GM19328 (cell line): Measurements from ENCODE around the gene VOPP1.
"Not testable (repeated sequence)": the region's sequence is repeated elsewhere in the genome, so short reads cannot be mapped to it uniquely, and the experiment has no call there.

ENCODE experiments used
- ATAC-seq: cut with Tn5 transposase; IDR thresholded peaks from one replicate; pipeline ENCODE4 v1.9.1; 2021; ENCODE audit warnings: mild to moderate bottlenecking, moderate library complexity; ENCODE audit not compliant: unreplicated experiment

VOPP1 gene, protein sequence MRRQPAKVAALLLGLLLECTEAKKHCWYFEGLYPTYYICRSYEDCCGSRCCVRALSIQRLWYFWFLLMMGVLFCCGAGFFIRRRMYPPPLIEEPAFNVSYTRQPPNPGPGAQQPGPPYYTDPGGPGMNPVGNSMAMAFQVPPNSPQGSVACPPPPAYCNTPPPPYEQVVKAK

DNA sequence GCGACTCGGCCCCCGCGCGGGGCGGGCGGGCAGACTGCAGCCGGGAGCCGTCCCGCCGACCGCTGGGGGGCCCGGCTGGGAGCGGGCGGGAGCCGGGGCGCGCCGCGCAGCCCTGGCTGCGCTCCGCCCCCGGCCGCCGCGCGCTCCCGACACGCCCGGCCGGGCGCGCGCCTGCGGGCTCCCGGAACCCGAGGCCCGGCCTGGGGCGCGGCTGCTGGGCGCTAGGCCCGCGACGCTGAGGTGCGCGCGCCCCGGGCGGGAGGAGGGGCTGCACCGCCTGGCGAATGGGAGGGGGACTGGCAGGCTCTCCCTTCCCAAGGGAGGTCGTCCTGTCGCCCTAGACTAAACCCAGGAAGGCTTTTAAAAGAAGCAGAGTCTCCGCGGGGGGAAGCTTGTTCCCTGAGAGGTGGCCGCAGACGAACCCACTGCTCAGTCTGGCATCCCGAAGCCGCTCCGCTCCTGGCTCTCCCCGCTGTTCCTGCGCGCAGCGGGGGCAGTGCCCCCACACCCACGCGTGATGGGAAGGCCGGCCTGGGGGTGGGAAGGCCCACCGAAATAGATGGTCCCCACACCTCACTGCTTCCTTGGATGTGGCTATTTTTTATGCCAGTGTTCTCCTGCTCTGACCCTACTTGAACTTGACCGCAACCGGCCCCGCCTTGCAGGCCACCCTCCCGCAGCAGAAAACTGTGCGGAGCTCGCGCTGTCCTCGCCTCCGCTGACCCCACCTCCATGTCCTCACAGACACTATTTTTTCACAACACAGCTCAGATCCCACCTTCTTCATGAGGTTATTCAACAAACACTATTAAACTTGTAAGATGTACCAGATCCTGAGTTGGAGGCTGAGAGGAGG is at the start of gene VOPP1:
VOPP1 (minus strand) TSS at position 125 of the 856 bp plus-strand sequence. CDS start 178 bp downstream, outside the sequence.
- ATAC-seq = peak; percentile 41

DNA sequence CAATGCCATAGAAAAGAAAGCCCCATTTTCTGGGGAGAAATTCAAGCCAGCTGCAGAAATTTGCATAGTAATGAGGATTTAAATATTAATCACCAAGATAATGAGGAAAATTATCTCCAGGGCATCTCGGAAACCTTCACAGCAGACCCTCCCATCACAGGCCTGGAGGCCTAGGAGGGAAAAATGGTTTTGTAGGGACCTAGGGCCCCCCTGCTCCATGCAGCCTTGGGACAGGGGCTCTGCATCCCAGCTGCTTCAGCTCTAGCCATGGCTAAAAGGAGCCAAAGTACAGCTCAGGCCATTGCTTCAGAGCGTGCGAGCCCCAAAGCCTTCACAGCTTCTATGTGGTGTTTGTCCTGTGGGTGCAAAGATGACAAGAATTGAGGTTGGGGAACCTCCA is 46.6 kb upstream of the VOPP1 start:
- ATAC-seq = no peak

DNA sequence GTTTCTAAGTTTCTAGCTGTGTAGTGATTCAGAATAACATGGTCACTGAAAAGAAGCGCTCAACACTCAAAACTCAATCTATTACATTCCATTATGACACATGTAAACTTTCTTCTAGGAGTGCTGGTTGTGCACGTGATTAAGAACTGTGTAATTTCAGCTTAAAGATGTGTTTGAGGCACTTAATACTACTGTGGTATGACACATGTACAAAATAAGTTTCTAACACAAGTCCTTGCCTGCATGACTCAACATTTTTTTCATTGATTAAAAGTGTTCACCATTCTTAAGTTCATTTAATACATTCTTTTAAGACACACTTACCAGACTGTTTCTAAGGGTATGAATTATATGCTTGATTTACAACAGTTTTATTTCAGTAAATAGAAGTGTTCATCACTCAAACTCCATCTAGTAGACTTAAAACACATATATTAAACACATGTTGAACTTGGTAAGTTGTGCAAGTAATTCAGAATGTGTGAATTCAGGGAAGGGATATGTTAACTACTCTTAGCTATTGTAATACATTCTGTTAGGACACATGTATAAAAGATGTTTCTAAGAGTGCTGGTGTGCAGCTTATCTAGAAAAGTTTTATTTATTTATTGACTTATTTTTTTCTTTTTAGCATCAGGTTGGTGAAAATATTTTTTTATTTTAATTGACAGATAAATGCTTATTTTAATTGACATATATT is 42.2 kb upstream of the VOPP1 start:
- ATAC-seq = not testable (repeated sequence)

DNA sequence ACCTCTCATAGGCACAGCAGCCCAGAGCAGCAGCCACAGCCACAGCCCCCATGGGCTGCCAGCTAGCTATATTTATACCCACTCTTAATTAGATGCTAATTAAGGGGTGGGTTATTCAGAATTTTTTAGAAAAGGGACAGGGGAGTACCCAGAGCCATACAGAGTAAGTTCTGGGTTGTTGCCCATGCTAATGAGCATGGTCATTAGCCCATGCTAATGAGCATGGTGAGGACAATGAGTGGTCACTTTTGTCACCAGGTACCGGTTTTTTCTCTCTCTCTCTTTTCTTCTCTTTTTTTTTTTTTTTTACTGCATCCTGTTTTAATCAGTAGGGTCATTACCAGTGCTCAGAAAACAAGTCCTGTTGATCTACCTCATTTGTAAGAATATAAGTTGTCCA is 37.4 kb upstream of the VOPP1 start:
- not testable (repeated sequence) for ATAC-seq

DNA sequence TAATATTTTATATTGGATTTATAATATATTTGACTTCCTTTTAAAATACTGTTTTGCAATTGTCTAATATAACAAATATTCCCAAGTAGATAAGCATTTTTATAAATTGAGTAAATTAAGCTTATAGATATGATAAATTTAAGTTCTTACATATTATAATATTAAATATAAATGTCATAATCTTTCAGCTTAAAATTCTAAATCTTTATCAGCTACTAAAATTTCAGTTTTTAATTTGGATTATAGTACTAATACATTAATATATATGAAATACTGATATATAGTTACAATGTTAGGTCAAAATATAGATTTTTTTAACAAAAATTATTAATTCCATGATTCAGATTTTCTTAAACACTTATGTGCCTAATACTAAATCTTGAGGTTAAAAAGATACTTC is 33.4 kb upstream of the VOPP1 start:
- ATAC-seq = not testable (repeated sequence)

DNA sequence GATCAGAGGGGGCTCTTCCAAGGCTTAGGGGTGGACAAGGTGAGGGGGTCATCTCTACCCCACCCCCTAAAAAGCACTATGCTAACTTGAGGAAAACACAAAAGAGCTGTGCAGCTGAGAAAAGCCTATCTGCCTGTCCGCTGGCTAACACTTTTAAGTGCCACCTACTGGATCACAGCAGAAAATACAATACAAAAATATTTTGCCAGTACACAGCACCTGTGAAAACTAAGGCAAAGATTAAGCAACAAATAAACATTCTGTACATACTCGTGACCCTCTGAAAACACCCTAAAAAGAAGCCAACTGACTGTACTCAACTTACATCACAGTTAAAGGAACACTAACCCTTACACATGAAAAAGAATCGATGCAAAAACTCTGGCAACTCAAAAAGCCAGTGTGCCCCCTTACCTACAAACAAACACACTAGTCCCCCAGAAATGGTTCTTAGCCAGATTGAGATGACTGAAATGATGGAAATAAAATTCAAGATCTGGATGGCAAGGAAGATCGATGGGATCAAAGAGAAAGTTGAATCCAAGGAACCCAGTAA is 25.7 kb upstream of the VOPP1 start:
- ATAC-seq = peak; percentile 54

DNA sequence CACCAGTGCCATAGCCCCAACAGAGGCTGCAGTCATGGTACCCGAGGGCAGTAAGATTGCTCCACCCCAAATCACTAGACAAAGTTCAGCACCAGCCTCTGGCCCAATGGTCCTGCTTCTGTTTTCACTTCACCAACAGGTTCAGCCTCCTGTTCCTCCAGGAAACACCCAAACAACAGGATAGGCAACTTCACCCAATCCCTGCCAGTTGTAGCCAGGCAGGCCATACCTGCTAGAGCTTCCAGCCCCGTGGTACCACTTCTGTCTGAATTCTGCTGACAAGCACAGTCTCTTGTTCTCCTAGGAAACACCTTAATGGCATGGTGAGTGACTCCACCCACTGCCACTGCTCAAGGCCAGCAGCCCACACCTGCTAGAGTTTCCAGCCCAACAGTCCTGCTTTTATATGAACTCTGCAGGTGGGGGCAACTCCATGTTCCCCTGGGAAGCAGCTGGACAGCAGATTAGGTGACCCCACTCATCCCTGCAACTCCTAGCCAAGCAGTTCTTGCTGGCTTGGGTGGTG is 25.0 kb upstream of the VOPP1 start:
- ATAC-seq = not testable (repeated sequence)

DNA sequence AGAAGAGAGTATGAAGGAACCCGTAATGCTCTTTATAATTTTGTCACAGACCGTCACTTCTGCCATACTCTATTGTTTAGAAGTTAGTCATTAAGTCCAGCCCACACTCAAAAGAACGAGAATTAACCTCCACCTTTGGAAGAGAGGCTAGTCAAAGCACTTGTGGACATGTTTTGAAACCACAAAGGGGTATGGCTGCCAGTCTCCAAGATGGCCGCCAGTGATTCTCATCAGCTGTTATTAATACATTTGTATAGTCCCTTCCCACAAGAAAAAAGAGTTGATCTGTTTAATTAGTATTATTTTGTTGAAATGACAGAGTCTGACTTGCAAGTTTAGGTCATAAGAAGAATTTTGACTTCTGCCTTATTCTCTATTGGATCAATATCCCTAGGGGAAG is 23.2 kb upstream of the VOPP1 start:
- no peak for ATAC-seq

DNA sequence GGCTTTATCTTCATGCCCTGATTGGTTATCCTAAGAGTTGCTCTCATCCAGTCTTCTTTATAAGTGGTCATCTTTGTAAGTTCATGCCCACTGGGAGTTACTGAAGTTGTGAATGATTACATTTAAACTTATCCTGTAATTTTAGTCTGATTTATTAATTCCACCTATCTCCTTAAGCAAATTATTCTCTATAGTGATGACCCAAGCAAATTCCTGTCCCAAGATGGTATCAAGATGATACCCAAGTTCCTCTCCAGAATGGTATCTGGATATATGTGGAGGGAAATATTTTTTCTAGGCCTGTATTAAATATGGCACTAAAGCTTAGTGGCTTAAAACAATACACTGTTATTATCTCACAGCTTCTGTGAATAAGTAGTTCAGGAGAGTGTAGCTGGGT is 22.6 kb upstream of the VOPP1 start:
- ATAC-seq = no peak

DNA sequence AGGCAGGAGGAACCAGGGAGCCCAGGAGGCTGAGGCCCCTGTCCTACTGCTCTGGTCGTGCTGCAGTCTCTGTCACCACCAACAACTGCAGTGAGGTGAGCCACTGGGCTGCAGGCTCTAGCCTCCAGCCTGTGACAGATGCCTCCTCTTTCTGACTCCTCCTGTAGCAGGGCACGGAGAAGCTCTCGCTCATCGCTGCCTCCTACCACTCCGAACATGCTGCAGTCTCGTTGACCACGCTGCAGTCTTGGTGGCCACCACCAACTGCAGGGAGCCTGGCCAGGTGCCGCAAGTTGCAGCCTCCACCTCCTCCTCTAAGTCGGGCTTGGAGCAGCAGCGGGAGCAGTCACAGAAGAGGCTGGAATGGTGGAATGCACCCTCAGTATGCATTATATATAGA is 22.1 kb upstream of the VOPP1 start:
- no peak for ATAC-seq

DNA sequence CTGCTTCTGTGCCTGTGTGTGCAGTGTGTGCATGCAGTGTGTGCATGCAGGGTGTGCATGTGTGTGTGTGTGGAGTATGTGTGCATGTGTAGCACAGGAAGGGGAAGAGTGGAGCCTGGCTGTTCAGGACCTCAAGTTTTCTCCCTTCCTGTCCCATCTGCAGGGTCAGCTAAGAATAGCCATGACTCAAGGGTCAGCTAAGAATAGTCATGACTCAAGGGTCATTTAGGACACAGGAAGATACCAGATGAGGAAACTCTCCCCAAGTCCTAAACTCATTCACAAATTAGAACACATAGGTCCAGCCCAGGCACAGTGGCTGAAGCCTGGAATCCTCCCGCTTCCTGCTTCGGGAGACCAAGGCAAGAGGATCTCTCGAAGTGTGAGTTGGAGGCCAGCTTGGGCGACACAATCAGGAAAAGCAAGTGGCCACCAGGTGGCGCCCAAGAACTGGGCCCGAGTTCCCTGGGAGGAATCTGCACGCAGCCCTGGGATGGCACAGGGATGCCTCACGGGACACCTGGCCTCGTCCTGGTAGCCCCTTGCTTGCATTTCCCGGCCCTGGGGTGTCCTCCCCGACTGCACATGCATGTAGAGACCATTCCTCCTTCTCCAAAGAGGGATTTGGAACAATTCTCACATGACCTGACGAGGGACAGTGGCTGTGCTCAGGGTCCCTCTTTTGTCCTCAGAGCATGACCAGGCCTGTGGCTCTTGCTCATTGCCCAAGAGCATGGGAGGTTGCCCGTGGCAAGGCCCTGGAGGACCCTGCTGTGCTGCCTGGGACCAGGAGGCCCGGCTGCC is 21.4 kb upstream of the VOPP1 start:
- peak; percentile 55 for ATAC-seq

DNA sequence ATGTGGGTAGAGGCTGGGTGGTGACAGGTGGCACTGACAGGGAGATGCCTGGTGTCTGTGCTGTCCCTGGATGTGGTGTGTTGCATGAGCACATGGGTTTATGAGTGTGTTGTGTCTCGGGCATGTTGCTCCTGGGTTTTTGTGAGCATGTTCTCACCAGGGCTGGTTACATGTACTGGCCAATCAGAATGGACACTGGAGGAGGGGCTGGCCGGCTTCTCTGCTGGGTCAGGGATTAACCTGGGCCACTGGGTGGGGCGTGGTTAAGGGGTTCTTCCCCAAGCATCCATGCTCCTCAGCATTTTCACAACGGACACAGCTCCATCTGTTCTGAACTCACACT is 20.8 kb upstream of the VOPP1 start:
- no peak for ATAC-seq

DNA sequence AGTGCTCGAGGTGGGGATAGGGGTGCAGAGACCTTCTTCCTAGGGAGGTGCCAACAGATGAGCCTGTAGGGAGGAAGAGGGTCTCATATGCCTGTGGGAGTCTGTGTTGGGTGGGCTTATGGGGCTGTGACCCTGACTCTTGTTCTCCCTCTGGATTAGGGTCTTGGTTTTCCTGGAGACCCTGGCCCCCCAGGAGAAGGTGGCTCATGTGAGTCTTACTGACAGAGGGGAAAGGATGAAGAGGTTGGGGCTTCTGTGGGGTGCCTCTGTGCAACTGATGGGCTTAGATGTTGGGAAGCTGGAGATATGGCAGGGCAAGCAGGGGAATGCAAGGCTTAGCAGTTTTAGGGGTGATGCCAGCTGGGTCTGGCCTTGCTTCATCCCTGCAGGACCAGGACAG is 20.2 kb upstream of the VOPP1 start:
- ATAC-seq = no peak

DNA sequence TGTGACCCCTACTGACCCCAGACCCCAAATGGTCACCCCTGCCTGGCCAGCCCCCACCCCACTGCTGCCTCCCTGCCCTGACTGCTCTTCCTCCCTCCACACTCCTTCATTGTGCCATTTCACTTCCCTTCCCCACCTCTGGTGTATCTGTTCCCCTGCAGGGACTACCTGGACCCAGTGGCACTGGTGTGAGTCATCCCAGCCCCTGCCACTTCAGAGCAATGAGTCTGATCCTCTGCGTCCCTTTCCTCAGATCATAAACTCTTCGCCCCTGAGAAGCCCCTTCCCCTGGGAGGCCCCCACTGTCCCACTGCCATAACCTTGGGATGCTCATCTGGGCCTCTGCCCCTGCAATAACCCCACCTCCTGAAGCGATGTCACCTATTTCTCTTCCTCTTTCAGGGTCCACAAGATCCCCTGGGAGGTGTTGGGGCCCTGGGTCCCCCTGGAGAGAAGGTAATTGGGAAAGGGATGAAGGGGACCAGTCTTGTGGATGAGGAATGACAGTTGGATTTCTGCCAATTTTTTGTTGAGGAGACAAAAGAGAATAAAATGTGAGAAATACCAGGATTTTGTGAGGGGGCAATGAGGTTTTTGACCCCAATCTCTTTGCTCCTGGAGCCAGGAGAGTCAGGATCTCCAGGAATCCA is 19.1 kb upstream of the VOPP1 start:
- no peak for ATAC-seq

DNA sequence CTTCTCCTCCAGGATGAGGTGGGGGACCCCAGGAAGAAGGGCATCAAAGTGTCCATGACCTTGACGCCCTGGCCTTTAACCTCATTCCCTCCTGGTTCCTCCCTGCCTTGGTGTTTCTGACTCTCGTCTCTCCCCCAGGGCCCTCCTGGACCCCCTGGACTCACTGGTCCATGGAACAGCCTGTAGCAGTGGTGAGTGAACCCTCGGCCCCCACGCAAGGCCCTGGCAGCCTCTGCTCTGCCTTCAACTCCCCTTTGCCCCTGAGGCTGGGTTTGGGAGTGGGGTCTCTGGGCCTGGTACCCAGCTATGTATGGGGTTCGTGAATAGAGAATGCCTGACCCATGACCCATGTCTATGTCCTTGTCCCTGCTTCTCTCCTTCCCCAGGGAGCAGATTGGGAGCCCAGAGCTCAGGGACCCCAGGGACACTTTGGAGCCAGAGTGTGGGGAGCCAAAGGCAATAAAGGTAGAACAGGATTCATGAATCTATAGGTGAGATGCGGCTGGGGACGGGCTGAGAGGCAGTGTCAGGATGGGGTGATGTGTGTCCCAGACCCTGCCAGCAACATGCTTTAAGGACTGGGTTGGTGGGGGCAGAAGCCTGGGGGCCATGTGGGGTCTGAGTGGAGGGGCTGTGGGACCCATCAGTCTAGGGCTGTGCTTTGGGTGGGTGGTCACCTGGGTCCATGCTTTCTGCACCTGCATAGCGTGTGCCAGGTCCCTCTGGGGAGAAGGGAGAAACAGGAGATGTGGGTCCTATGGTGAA is 18.4 kb upstream of the VOPP1 start:
- no peak for ATAC-seq

DNA sequence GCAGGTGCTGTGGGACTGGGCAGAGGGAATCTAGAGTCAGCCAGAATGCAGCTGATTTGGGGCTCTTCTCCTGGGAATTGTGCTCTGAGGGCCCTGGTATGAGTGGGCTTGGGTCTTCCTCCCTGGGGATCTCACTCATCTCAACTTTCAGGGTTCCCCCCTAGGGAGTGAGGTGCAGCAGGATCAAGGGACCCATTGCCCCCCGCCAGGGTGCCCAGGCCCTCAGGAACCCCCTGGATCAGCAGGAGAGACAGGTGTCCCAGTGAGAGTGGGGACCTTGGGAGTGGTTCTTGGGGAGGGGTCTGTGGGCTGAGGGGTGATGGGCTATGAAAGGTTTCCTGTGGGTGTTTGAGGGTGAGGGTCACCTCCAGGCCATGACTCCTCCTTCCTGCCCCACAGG is 17.6 kb upstream of the VOPP1 start:
- ATAC-seq = no peak

DNA sequence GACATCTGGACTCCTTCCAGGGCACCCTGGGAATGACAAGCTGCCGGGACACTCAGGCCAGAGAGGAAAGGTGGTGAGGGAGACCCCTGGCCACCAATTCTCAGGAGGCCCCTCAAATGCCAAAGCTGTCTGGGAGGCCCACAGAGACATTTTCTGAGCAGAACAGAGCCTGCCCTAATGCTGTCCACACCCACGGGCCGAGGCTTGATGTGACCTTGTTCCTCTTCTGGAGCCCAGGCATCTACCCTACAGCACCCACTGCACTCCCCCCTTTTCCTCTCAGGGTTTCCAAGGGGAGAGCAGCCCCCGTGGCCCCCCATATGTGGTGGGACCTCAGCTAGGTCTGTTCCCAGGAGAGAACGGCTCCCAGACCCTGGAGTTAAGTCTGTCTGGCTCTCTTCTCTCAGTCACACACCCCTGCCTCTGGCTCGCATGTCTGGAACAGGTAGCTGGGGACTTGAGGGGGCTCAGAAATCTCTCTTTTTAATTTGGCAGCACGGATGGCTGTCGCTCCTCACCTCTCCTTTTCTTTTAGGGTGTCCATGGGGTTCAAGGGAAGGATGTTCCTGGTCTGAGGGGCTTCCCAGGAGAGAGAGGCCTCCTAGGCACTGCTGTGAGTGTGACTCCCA is 16.8 kb upstream of the VOPP1 start:
- no peak for ATAC-seq

DNA sequence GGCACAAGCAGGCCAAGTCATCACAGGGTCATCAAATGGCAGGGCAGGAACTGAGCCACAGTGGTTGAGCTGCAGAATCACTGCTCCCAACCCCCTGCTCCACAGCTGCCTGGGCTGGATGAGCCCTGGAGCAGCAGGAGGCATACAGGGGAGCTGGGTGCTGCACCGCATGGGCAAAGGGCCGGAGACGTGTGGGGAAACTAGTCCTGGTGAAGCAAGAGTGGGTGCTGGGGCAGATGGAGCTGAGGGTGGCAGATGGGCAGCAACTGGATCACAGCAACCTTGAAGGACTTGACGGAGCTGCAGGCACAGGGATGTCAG is 16.0 kb upstream of the VOPP1 start:
- ATAC-seq = no peak
